ENCODE data around the gene FER.

- TF ChIP-seq EZH2 (IDR thresholded peaks at IDR 0.05; ENCODE audit: borderline replicate concordance, low read depth, low read length, poor library complexity, severe bottlenecking) (no peak), CTCF (conservative IDR thresholded peaks at IDR 0.05; ENCODE audit: low read depth, low read length) (no peak)
Measured at GRCh38 chr5:109163336-109163735, 415.6 kb downstream of the FER start.

Data from A673 (cell line).